HCT116 (cell line): Measurements from ENCODE around the gene RAP1A. TPM values are rescaled to one million over a fixed set of nuclear protein-coding genes. Genes with fewer than 3 reads are reported as not detected.

Source experiments
- ATAC-seq: fragments of 200-7000 bp; cut with Tn5 transposase; 2 replicates; pipeline ENCODE4 v1.9.1; 2020; ENCODE audit warnings: mild to moderate bottlenecking, moderate library complexity
- BruUV-seq: library from RNA; stranded (reverse); fragments of 400-500 nt; replicated peaks from 2 replicates; lab custom pipeline; 2021; lab: Mats Ljungman, UMichigan
- CTCF ChIA-PET: fragments of 300-600 bp; sonication (Branson Sonifier 250); formaldehyde crosslinking; loops from one replicate; lab custom pipeline; 2021; ENCODE audit warnings: antibody characterized with exemption; lab: Charles Lee
- POLR2A ChIA-PET: fragments of 300-600, 350-600 bp; sonication (Branson Sonifier 250); formaldehyde crosslinking; loops from one replicate; lab custom pipeline; 2021; ENCODE audit warnings: antibody characterized with exemption; lab: Charles Lee
- RAD21 ChIA-PET, 2 experiments: fragments of 300-600 bp; sonication (Branson Sonifier 250); formaldehyde crosslinking; loops; one replicate each; lab custom pipeline; 2023; ENCODE audit warnings: low total read pairs in 2 of 2; ENCODE audit not compliant: uncharacterized antibody in 2 of 2, unreplicated experiment in 2 of 2, low non-redundant PET in 1 of 2; lab: Charles Lee
- DNase-seq: peaks from one replicate; pipeline ENCODE4 v3.0.0-alpha.2; 2010; ENCODE audit warnings: low read depth, low spot score
- H2AFZ ChIP-seq: fragments of 200-600 bp; shearing (Covaris generic), sonication (generic); 2 replicates; pipeline ENCODE4 v1.6.1; 2017; ENCODE audit warnings: low read depth, mixed run types, mixed read lengths, antibody characterized with exemption, low read length; ENCODE audit not compliant: poor library complexity, severe bottlenecking
- H3K27ac ChIP-seq: 2 replicates; pipeline ENCODE4 v1.5.1; 2012; ENCODE audit warnings: low read depth, low read length
- H3K27me3 ChIP-seq: fragments of 200-600 bp; sonication (generic); 2 replicates; pipeline ENCODE4 v1.6.1; 2016; ENCODE audit warnings: mixed run types, low read length, mixed read lengths; ENCODE audit not compliant: insufficient read depth
- H3K36me3 ChIP-seq, 2 experiments: fragments of 200-500 bp in 1 of 2; fragments of 200-600 bp in 1 of 2; sonication (Bioruptor generic) in 1 of 2; sonication (generic) in 1 of 2; 2 replicates each; pipeline versions ENCODE4 v1.5.1 to v1.6.1; 2014 to 2016; ENCODE audit warnings: low read length in 2 of 2, inconsistent platforms in 1 of 2, mixed read lengths in 1 of 2, mixed run types in 1 of 2; ENCODE audit not compliant: insufficient read depth in 2 of 2, control insufficient read depth in 1 of 2
- H3K4me1 ChIP-seq, 2 experiments: fragments of 200-600 bp in 1 of 2; sonication (generic) in 1 of 2; 2 replicates each; pipeline versions ENCODE4 v1.5.1 to v1.6.1; 2012 to 2017; ENCODE audit warnings: low read length in 2 of 2, inconsistent platforms in 1 of 2, mild to moderate bottlenecking in 1 of 2, mixed read lengths in 1 of 2, mixed run types in 1 of 2, moderate library complexity in 1 of 2; ENCODE audit not compliant: insufficient read depth in 2 of 2, control insufficient read depth in 1 of 2
- H3K4me2 ChIP-seq: fragments of 200-600 bp; sonication (generic); 2 replicates; pipeline ENCODE4 v1.6.1; 2017; ENCODE audit warnings: mixed run types, low read length, mixed read lengths
- H3K4me3 ChIP-seq, 2 experiments: fragments of 200-600 bp in 1 of 2; sonication (generic) in 1 of 2; replicated peaks in 1 of 2; 2 replicates each; pipeline ENCODE4 v1.5.1; 2011 to 2016; ENCODE audit warnings: low read length in 2 of 2, control low read depth in 1 of 2, low read depth in 1 of 2, mild to moderate bottlenecking in 1 of 2, mixed read lengths in 1 of 2, mixed run types in 1 of 2
- H3K79me2 ChIP-seq: fragments of 200-600 bp; sonication (generic); 2 replicates; pipeline ENCODE4 v1.6.1; 2017; ENCODE audit warnings: mild to moderate bottlenecking, mixed run types, low read length, moderate library complexity, mixed read lengths; ENCODE audit not compliant: insufficient read depth
- H3K9ac ChIP-seq: fragments of 200-600 bp; sonication (generic); 2 replicates; pipeline ENCODE4 v1.6.1; 2016; ENCODE audit warnings: low read length, mixed read lengths
- H3K9me2 ChIP-seq: fragments of 200-600 bp; sonication (generic), shearing (Covaris generic); 2 replicates; pipeline ENCODE4 v1.6.1; 2017; ENCODE audit warnings: mixed run types, mild to moderate bottlenecking, moderate library complexity; ENCODE audit not compliant: insufficient read depth
- H3K9me3 ChIP-seq, 2 experiments: fragments of 200-500 bp in 1 of 2; fragments of 200-600 bp in 1 of 2; sonication (Bioruptor generic) in 1 of 2; sonication (generic) in 1 of 2; 2 replicates each; pipeline ENCODE4 v1.6.1; 2014 to 2017; ENCODE audit warnings: low read length in 2 of 2, mixed read lengths in 2 of 2, inconsistent platforms in 1 of 2, low read depth in 1 of 2, mild to moderate bottlenecking in 1 of 2, mixed run types in 1 of 2, moderate library complexity in 1 of 2; ENCODE audit not compliant: control insufficient read depth in 1 of 2, insufficient read depth in 1 of 2
- H4K20me1 ChIP-seq: fragments of 200-600 bp; sonication (generic), shearing (Covaris generic); 2 replicates; pipeline ENCODE4 v1.6.1; 2017; ENCODE audit warnings: mixed run types, mild to moderate bottlenecking, moderate library complexity; ENCODE audit not compliant: insufficient read depth
- CBX3 ChIP-seq: IDR thresholded peaks from 2 replicates; pipeline ENCODE4 v1.6.1; 2012; ENCODE audit warnings: low read depth
- ELF1 ChIP-seq: IDR thresholded peaks from 2 replicates; pipeline ENCODE4 v1.6.1; 2012; ENCODE audit warnings: low read depth, borderline replicate concordance
- EZH2 ChIP-seq: fragments of 200-600 bp; sonication (generic); IDR thresholded peaks from 2 replicates; pipeline ENCODE4 v1.6.1; 2017; ENCODE audit warnings: antibody characterized with exemption, mixed run types
- EZH2phosphoT487 ChIP-seq: fragments of 200-600 bp; IDR thresholded peaks from 2 replicates; pipeline ENCODE4 v1.6.1; 2018; ENCODE audit warnings: antibody characterized with exemption, borderline replicate concordance
- FOSL1 ChIP-seq: IDR thresholded peaks from 2 replicates; pipeline ENCODE4 v1.6.1; 2012; ENCODE audit warnings: low read depth
- JUND ChIP-seq: IDR thresholded peaks from 2 replicates; pipeline ENCODE4 v1.6.1; 2012
- POLR2A ChIP-seq: IDR thresholded peaks from 2 replicates; pipeline ENCODE4 v1.7.0; 2011; ENCODE audit warnings: borderline replicate concordance; ENCODE audit not compliant: insufficient read depth, insufficient read length; ENCODE audit errors: extremely low read depth
- POLR2AphosphoS5 ChIP-seq: IDR thresholded peaks from 2 replicates; pipeline ENCODE4 v1.6.1; 2011; ENCODE audit warnings: mild to moderate bottlenecking, low read depth, low read length, moderate library complexity
- RAD21 ChIP-seq: IDR thresholded peaks from 2 replicates; pipeline ENCODE4 v1.6.1; 2012; ENCODE audit warnings: low read depth, mild to moderate bottlenecking
- SP1 ChIP-seq: IDR thresholded peaks from 2 replicates; pipeline ENCODE4 v1.6.1; 2012; ENCODE audit warnings: low read depth
- SRF ChIP-seq: IDR thresholded peaks from 2 replicates; pipeline ENCODE4 v1.6.1; 2012; ENCODE audit warnings: low read depth
- TCF7L2 ChIP-seq: IDR thresholded peaks from 2 replicates; pipeline ENCODE4 v1.7.0; 2011; ENCODE audit warnings: borderline replicate concordance, inconsistent platforms; ENCODE audit not compliant: insufficient read depth, insufficient read length; ENCODE audit errors: extremely low read depth
- YY1 ChIP-seq: IDR thresholded peaks from 2 replicates; pipeline ENCODE4 v1.6.1; 2011; ENCODE audit warnings: low read length, low read depth, moderate library complexity, mild to moderate bottlenecking; ENCODE audit not compliant: insufficient replicate concordance; ENCODE audit errors: extremely low read depth
- ZFX ChIP-seq: fragments of 450-650 bp; IDR thresholded peaks from 2 replicates; pipeline ENCODE4 v1.6.1; 2017
- ZNF274 ChIP-seq: fragments of 200-500 bp; sonication (Bioruptor generic); IDR thresholded peaks from 2 replicates; pipeline ENCODE4 v1.6.1; 2014; ENCODE audit warnings: mild to moderate bottlenecking, low read depth, low read length, inconsistent platforms
- intact Hi-C: fragments of 100-400 bp; cut with micrococcal nuclease; formaldehyde crosslinking; loops from 2 replicates; pipeline ENCODE4 v1.10.0; 2022
- total RNA-seq: library from RNA; stranded (reverse); gene quantifications from one replicate; pipeline ENCODE4 v1.2.1, GENCODE V29; 2021; ENCODE audit not compliant: unreplicated experiment
- TF ChIP-seq, protein P1 (sequence below): IDR thresholded peaks from 2 replicates; pipeline ENCODE4 v1.6.1; 2012; ENCODE audit warnings: low read depth
- TF ChIP-seq, protein P2 (sequence below): IDR thresholded peaks from 2 replicates; pipeline ENCODE4 v1.6.1; 2012
- TF ChIP-seq, protein P3 (sequence below), 3 experiments: fragments of 200-600 bp in 1 of 3; sonication (generic) in 1 of 3; IDR thresholded peaks in 2 of 3; conservative IDR thresholded peaks in 1 of 3; 2 replicates each; pipeline ENCODE4 v1.5.1; 2012 to 2017; ENCODE audit warnings: low read depth in 2 of 3, low read length in 2 of 3, antibody characterized with exemption in 1 of 3, borderline replicate concordance in 1 of 3, control low read depth in 1 of 3, mild to moderate bottlenecking in 1 of 3, mixed read lengths in 1 of 3, mixed run types in 1 of 3, moderate library complexity in 1 of 3; ENCODE audit not compliant: insufficient read depth in 1 of 3
- TF ChIP-seq, protein P4 (sequence below): IDR thresholded peaks from 2 replicates; pipeline ENCODE4 v1.6.1; 2011; ENCODE audit warnings: mild to moderate bottlenecking, low read length, moderate library complexity; ENCODE audit not compliant: insufficient replicate concordance; ENCODE audit errors: extremely low read depth

Gene RAP1A
- total RNA-seq, 1 experiment from 2014 or later: 46.2 TPM

DNA sequence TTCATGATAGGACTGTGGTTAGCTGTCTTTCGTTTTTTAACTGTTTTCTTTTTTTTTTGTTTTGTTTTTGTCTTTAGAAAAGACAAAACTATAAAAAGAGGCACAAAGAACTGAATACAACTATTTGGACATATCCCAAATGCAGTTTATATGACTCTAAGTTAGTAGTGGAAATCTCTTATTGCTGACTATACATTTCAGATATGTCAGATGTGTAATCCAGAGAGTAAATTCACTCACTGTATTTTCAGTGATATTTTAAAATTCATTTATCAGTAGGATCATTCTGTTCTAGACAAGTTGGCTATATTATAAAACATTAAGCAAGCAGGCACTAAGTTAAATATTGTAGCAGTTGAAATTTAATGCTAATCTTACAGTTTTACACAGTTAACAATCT lies 5.7 kb downstream of the RAP1A start:
- ChIA-PET CTCF (no interaction called here), RAD21 (no interaction called here), POLR2A (no interaction called here)
- Histone ChIP-seq H3K9me2 (no peaks in the 10 kb centered on the region), H3K4me2 (no peak overlapping the region), H3K79me2 (peaks cover 92% of the 10 kb centered on the region), H3K27me3 (no peaks in the 10 kb centered on the region), H3K4me1 (peaks cover 9 to 10% of the 10 kb centered on the region in 2 experiments), H3K4me3 (no peak overlapping the region), H3K9me3 (no peaks in the 10 kb centered on the region), H3K9ac (no peak overlapping the region), H3K36me3 (no peaks in the 10 kb centered on the region), H2AFZ (no peak overlapping the region), H3K27ac (no peak overlapping the region), H4K20me1 (peaks cover 5% of the 10 kb centered on the region; the same call in 1 of the 2 replicates)
- intact Hi-C loops: no loop called here
- DNase-seq (no peak), ATAC-seq (no peak)
- TF ChIP-seq YY1: no peak
- no peak for TF ChIP-seq SP1
- TF ChIP-seq, protein P1, sequence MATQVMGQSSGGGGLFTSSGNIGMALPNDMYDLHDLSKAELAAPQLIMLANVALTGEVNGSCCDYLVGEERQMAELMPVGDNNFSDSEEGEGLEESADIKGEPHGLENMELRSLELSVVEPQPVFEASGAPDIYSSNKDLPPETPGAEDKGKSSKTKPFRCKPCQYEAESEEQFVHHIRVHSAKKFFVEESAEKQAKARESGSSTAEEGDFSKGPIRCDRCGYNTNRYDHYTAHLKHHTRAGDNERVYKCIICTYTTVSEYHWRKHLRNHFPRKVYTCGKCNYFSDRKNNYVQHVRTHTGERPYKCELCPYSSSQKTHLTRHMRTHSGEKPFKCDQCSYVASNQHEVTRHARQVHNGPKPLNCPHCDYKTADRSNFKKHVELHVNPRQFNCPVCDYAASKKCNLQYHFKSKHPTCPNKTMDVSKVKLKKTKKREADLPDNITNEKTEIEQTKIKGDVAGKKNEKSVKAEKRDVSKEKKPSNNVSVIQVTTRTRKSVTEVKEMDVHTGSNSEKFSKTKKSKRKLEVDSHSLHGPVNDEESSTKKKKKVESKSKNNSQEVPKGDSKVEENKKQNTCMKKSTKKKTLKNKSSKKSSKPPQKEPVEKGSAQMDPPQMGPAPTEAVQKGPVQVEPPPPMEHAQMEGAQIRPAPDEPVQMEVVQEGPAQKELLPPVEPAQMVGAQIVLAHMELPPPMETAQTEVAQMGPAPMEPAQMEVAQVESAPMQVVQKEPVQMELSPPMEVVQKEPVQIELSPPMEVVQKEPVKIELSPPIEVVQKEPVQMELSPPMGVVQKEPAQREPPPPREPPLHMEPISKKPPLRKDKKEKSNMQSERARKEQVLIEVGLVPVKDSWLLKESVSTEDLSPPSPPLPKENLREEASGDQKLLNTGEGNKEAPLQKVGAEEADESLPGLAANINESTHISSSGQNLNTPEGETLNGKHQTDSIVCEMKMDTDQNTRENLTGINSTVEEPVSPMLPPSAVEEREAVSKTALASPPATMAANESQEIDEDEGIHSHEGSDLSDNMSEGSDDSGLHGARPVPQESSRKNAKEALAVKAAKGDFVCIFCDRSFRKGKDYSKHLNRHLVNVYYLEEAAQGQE: no peak
- no peak for TF ChIP-seq POLR2A
- no peak for TF ChIP-seq JUND
- no peak for TF ChIP-seq RAD21
- TF ChIP-seq ZFX: no peak
- no peak for TF ChIP-seq FOSL1
- no peak for TF ChIP-seq ZNF274
- TF ChIP-seq TCF7L2: no peak
- no peak for TF ChIP-seq EZH2
- no peak for TF ChIP-seq ELF1
- no peak for TF ChIP-seq SRF
- TF ChIP-seq, protein P2, sequence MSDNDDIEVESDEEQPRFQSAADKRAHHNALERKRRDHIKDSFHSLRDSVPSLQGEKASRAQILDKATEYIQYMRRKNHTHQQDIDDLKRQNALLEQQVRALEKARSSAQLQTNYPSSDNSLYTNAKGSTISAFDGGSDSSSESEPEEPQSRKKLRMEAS: no peak
- TF ChIP-seq, protein P3, sequence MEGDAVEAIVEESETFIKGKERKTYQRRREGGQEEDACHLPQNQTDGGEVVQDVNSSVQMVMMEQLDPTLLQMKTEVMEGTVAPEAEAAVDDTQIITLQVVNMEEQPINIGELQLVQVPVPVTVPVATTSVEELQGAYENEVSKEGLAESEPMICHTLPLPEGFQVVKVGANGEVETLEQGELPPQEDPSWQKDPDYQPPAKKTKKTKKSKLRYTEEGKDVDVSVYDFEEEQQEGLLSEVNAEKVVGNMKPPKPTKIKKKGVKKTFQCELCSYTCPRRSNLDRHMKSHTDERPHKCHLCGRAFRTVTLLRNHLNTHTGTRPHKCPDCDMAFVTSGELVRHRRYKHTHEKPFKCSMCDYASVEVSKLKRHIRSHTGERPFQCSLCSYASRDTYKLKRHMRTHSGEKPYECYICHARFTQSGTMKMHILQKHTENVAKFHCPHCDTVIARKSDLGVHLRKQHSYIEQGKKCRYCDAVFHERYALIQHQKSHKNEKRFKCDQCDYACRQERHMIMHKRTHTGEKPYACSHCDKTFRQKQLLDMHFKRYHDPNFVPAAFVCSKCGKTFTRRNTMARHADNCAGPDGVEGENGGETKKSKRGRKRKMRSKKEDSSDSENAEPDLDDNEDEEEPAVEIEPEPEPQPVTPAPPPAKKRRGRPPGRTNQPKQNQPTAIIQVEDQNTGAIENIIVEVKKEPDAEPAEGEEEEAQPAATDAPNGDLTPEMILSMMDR (IDR thresholded peaks at IDR 0.05 in 2 of 3, conservative IDR thresholded peaks at IDR 0.05 in 1 of 3; ENCODE audit: borderline replicate concordance in 1 of 3, insufficient read depth in 1 of 3, low read depth in 2 of 3, low read length in 2 of 3): no peak
- TF ChIP-seq POLR2AphosphoS5: no peak
- no peak for TF ChIP-seq CBX3
- TF ChIP-seq EZH2phosphoT487: no peak
- TF ChIP-seq, protein P4, sequence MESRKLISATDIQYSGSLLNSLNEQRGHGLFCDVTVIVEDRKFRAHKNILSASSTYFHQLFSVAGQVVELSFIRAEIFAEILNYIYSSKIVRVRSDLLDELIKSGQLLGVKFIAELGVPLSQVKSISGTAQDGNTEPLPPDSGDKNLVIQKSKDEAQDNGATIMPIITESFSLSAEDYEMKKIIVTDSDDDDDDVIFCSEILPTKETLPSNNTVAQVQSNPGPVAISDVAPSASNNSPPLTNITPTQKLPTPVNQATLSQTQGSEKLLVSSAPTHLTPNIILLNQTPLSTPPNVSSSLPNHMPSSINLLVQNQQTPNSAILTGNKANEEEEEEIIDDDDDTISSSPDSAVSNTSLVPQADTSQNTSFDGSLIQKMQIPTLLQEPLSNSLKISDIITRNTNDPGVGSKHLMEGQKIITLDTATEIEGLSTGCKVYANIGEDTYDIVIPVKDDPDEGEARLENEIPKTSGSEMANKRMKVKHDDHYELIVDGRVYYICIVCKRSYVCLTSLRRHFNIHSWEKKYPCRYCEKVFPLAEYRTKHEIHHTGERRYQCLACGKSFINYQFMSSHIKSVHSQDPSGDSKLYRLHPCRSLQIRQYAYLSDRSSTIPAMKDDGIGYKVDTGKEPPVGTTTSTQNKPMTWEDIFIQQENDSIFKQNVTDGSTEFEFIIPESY: no peak
- BruUV-seq: no TSS peak
